ENCODE measurements around the gene NUMB.

GRCh38 chr14:73249564-73250316 lies 208.6 kb downstream of the NUMB start:
- TF ChIP-seq CTCF (IDR thresholded peaks at IDR 0.05) (no peak), POLR2A (IDR thresholded peaks at IDR 0.05) (no peak)
